Measurements from ENCODE around the gene TMPRSS11B.

DNA sequence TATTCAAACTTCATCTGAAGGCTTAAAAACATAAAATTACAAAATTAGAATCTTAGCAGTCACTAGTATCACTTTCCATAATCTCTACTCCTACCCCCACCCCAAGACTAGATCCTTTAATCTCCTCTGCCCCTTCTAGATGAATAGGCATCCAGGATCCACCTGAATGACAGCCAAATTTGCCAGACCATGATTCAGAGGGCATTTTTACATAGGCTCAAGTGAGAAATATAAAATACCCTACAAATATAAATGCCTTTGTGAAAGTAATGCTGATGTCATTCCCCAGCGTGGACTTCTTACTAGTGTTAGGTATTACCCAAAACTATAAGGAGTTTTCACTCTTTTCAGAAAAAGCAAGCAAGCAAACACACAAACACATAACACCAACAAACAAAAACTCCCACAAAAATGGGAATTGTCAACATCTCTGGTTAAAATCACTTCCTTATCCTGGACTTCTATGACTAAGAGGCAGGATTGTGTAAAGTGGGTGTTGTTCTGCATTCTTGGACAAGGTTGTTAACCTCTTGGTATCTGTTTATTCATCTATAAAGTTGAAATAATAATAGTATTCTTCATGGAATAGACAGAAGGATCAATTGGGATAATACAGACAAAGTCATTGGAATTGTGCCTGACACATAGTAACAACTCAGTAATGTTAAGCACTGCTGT is 64.5 kb downstream of the TMPRSS11B start:
- TF ChIP-seq CTCF (IDR thresholded peaks at IDR 0.05; ENCODE audit: low read depth, low read length, missing input control) (no peak), MAX (IDR thresholded peaks at IDR 0.05) (no peak), EGR1 (IDR thresholded peaks at IDR 0.05; ENCODE audit: low read depth in 2 of 2) (no peak), REST (IDR thresholded peaks at IDR 0.05) (no peak), TAF1 (conservative IDR thresholded peaks at IDR 0.05) (no peak), ZBTB33 (IDR thresholded peaks at IDR 0.05) (no peak)
